HEK293T (cell line): Measurements from ENCODE around the gene POPDC2.

Source experiments
- ARNT ChIP-seq: fragments of 450-650 bp; IDR thresholded peaks from 2 replicates; pipeline ENCODE4 v1.6.1; 2017; ENCODE audit warnings: mild to moderate bottlenecking
- BHLHE40 ChIP-seq: fragments of 450-650 bp; IDR thresholded peaks from 2 replicates; pipeline ENCODE4 v1.6.1; 2016; ENCODE audit warnings: mild to moderate bottlenecking, moderate library complexity, borderline replicate concordance
- ELF4 ChIP-seq: fragments of 450-650 bp; IDR thresholded peaks from 2 replicates; pipeline ENCODE4 v1.6.1; 2017; ENCODE audit warnings: antibody characterized with exemption
- FOXA1 ChIP-seq: fragments of 450-650 bp; IDR thresholded peaks from 2 replicates; pipeline ENCODE4 v1.6.1; 2016; ENCODE audit warnings: mild to moderate bottlenecking
- FOXM1 ChIP-seq: fragments of 450-650 bp; IDR thresholded peaks from 2 replicates; pipeline ENCODE4 v1.6.1; 2017; ENCODE audit warnings: mild to moderate bottlenecking, borderline replicate concordance
- L3MBTL2 ChIP-seq: fragments of 450-650 bp; conservative IDR thresholded peaks from 2 replicates; pipeline ENCODE4 v1.6.1; 2016; ENCODE audit warnings: mild to moderate bottlenecking
- NFRKB ChIP-seq: fragments of 450-650 bp; IDR thresholded peaks from 2 replicates; pipeline ENCODE4 v1.6.1; 2016; ENCODE audit warnings: mild to moderate bottlenecking, moderate library complexity
- PKNOX1 ChIP-seq: fragments of 450-650 bp; IDR thresholded peaks from 2 replicates; pipeline ENCODE4 v1.6.1; 2016
- SP1 ChIP-seq: fragments of 450-650 bp; IDR thresholded peaks from 2 replicates; pipeline ENCODE4 v1.6.1; 2017
- SUZ12 ChIP-seq: fragments of 450-650 bp; IDR thresholded peaks from 2 replicates; pipeline ENCODE4 v1.6.1; 2016; ENCODE audit warnings: mild to moderate bottlenecking
- TARDBP ChIP-seq: fragments of 450-650 bp; IDR thresholded peaks from 2 replicates; pipeline ENCODE4 v1.6.1; 2016
- ZNF384 ChIP-seq: fragments of 450-650 bp; IDR thresholded peaks from 2 replicates; pipeline ENCODE4 v1.6.1; 2016

GRCh38 chr3:119602676-119603075 lies 57.7 kb downstream of the POPDC2 start:
- no peak for TF ChIP-seq NFRKB
- TF ChIP-seq SP1, result no peak
- no peak for TF ChIP-seq FOXA1
- TF ChIP-seq ELF4, result no peak
- no peak for TF ChIP-seq FOXM1
- TF ChIP-seq L3MBTL2, result no peak
- TF ChIP-seq BHLHE40, result no peak
- no peak for TF ChIP-seq ARNT
- no peak for TF ChIP-seq PKNOX1
- no peak for TF ChIP-seq TARDBP
- no peak for TF ChIP-seq SUZ12
- no peak for TF ChIP-seq ZNF384
